Endothelial cell (in vitro differentiated cells): Measurements from ENCODE around the gene POFUT2. TPM values are rescaled to one million over a fixed set of nuclear protein-coding genes. Genes with fewer than 3 reads are reported as not detected.

Experiments
- DNase-seq: peaks from one replicate; pipeline ENCODE4 v3.0.0; 2021; ENCODE audit warnings: low spot score
- H3K27ac Mint-ChIP-seq: one replicate; pipeline ENCODE4 v1.8.0; 2021; ENCODE audit warnings: mixed read lengths, inconsistent platforms; ENCODE audit not compliant: unreplicated experiment
- H3K27me3 Mint-ChIP-seq: one replicate; pipeline ENCODE4 v1.8.0; 2021; ENCODE audit warnings: mild to moderate bottlenecking, moderate library complexity, mixed read lengths, inconsistent platforms; ENCODE audit not compliant: unreplicated experiment
- H3K36me3 Mint-ChIP-seq: one replicate; pipeline ENCODE4 v1.8.0; 2021; ENCODE audit warnings: mild to moderate bottlenecking, low read depth, mixed read lengths, inconsistent platforms; ENCODE audit not compliant: unreplicated experiment
- H3K4me1 Mint-ChIP-seq: one replicate; pipeline ENCODE4 v1.8.0; 2021; ENCODE audit warnings: mild to moderate bottlenecking, mixed read lengths, inconsistent platforms; ENCODE audit not compliant: unreplicated experiment
- H3K4me3 Mint-ChIP-seq: one replicate; pipeline ENCODE4 v1.8.0; 2021; ENCODE audit warnings: mild to moderate bottlenecking, mixed read lengths, inconsistent platforms; ENCODE audit not compliant: unreplicated experiment
- H3K9me3 Mint-ChIP-seq: one replicate; pipeline ENCODE4 v1.8.0; 2021; ENCODE audit warnings: mixed read lengths, inconsistent platforms; ENCODE audit not compliant: unreplicated experiment
- total RNA-seq: library from RNA; stranded (reverse); fragmentation: NEBNext Ultra II Directional; extraction: Animal tissue kit (Norgen Biotek cat#: 25700); gene quantifications from one replicate; pipeline ENCODE4 v1.2.1, GENCODE V29; 2021; ENCODE audit not compliant: unreplicated experiment
- TF ChIP-seq, protein P1 (sequence below): fragments of 200-600 bp; sonication (generic); IDR thresholded peaks from one replicate; pipeline ENCODE4 v1.5.0; 2021; ENCODE audit warnings: antibody characterized with exemption; ENCODE audit not compliant: unreplicated experiment

The POFUT2 gene
- total RNA-seq, 1 donor from 2014 or later, result 37.8 TPM

DNA sequence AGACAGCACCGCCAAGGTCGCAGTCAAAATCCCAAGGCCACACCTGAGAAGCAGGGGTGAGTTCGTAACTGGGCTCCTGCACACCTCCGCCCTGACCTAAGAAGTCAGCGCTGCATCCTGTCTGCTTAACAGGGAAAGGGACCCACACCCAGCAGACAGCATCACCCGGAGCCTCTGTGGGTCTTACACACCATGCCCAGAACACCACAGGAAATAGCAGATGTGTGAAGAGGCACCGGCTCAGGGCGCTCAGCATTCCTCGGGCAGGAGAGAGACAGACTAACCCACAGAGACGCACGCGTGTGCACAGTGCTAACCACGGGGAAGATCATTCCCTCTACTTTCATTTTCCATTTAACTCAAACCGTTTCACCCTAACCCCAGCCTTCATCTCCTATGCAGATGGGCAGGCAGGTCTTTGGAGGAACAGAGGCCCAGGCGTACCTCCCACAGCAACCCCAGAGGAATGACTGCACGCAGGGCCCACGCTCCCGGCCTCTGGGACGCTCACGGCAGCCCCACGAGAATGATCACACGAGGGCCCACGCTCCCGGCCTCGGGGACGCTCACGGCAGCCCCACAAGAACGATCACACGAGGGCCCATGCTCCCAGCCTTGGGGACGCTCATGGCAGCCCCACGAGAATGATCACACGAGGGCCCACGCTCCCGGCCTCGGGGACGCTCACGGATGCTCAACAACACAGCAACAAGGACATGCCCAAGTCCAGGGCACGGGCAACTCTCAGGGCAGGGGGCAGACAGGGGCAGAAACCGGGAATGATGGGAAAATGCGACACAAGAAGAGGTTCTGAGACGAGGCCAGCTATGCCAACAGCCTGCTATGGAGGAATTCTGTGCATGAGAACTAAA is 20.9 kb downstream of the POFUT2 start:
- Mint-ChIP-seq H3K27ac (no peak overlapping the region), H3K4me3 (peak overlapping the region; percentile 62), H3K27me3 (peaks cover 5% of the 10 kb centered on the region), H3K36me3 (peaks cover 27% of the 10 kb centered on the region), H3K9me3 (no peaks in the 10 kb centered on the region), H3K4me1 (no peaks in the 10 kb centered on the region)
- DNase-seq, result no peak
- TF ChIP-seq, protein P1, sequence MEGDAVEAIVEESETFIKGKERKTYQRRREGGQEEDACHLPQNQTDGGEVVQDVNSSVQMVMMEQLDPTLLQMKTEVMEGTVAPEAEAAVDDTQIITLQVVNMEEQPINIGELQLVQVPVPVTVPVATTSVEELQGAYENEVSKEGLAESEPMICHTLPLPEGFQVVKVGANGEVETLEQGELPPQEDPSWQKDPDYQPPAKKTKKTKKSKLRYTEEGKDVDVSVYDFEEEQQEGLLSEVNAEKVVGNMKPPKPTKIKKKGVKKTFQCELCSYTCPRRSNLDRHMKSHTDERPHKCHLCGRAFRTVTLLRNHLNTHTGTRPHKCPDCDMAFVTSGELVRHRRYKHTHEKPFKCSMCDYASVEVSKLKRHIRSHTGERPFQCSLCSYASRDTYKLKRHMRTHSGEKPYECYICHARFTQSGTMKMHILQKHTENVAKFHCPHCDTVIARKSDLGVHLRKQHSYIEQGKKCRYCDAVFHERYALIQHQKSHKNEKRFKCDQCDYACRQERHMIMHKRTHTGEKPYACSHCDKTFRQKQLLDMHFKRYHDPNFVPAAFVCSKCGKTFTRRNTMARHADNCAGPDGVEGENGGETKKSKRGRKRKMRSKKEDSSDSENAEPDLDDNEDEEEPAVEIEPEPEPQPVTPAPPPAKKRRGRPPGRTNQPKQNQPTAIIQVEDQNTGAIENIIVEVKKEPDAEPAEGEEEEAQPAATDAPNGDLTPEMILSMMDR, result no peak

DNA sequence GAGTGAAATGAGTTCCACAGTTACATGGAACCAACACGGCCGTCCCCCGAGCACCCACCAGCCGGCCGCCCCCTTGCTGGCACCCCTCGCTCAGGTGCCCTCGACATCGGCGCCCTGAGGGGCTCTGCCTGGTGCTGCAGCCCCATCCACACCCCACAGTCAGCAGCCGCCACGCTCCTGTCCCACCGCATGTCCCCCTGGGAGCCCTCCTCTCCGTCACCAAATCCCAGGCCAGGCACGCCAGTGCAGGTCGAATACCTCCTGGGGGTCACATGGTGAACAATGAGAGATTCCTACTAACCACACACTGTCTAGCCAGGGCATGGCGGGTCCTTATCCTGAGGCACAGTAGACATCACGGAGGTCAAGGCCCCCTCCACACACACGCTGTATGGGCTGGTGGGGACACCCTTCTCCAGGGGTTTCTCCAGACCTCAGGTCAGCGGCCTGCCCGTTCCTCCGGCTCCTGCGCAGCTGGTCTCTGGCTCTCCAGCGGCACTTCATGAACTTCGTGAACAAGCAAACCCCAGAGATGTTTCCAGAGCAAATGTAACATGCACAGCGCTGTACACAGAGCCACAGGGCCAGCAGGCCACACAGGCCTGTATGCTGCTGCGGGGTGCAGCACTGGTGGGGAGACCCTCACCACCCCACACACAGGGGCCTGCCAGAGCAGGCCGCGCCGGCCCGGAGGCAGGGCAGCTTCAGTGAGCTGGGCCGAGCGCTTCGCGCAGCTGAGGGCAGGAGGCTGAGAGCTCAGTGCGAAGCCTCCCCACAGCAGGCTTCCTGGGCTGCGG is 21.8 kb downstream of the POFUT2 start:
- Mint-ChIP-seq H3K36me3 (peaks cover 27% of the 10 kb centered on the region), H3K9me3 (no peaks in the 10 kb centered on the region), H3K4me3 (no peak overlapping the region), H3K4me1 (no peaks in the 10 kb centered on the region), H3K27me3 (peaks cover 5% of the 10 kb centered on the region), H3K27ac (no peak overlapping the region)
- TF ChIP-seq, protein P1, result no peak
- no peak for DNase-seq

DNA sequence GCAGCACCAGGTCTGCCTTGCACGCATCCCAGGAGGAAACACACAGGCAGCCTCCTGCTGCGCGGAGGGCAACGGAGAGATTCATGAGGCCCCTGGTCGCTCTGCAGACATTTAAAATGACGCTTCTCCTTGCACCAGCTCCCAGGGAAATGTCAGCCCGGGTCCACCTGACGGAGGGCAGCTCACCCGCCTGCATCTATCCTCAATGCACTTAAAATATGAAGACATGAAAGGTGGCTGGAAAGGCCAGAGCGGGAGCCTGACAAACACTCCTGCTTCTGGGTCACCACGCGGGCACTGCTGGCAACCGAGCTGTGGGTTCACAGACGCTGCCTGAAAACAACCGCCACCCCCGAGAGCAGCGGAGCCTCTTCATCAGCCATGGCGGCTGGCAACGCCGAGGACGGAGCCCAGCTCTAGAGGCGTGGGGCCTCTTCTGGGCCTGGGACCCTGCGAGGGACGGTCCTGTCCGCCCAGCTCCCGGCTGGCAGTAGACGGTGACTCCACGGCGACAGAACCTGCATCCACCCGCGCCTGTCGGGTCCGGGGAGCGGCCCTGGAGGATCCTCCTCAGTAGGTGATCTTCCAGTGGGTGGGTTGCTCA is 22.7 kb downstream of the POFUT2 start:
- DNase-seq, result peak; percentile 1
- peaks cover 5% of the 10 kb centered on the region for H3K27me3 Mint-ChIP-seq
- no peak overlapping the region for H3K27ac Mint-ChIP-seq
- H3K36me3 Mint-ChIP-seq, result peaks cover 27% of the 10 kb centered on the region
- H3K4me1 Mint-ChIP-seq, result no peaks in the 10 kb centered on the region
- TF ChIP-seq, protein P1, result no peak
- no peak overlapping the region for H3K4me3 Mint-ChIP-seq
- H3K9me3 Mint-ChIP-seq, result no peaks in the 10 kb centered on the region

DNA sequence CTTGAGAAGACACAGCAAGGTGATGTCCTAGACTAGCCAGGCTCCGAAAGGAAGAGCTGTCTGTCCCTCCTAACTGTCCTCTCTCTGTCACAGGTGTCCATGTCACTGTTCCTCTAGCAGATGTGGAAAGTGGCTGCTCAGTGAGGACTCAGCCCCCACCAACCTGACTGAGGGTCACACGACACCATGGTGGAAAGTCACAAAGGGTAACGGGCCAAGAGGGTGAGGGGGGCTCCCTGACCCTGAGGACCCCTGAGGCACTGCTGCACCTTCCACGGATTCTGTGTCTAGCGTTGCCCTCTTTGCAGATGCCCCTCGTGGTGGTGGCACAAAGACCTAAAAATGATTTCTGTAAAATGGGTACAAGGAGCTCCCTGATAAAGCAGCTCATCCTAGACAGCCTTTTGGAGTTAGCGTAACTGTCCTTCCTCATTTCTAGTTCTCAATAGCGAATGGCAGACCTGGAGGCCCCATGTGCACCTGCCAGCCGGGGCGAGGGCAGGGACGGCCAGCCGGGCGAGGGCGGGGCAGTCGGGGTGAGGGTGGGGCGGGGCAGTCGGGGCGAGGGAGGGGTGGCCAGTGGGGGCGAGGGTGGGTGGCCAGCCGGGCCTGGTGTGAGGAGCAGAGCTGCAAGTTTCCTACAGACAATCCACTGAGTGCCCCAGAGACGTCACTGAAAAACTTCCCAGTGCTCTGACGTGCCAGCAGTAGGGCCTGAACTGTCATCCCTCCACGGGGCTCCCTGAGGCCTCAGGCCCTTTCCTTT is 23.4 kb downstream of the POFUT2 start:
- Mint-ChIP-seq H3K4me1 (no peaks in the 10 kb centered on the region), H3K36me3 (peaks cover 27% of the 10 kb centered on the region), H3K27me3 (peaks cover 5% of the 10 kb centered on the region), H3K4me3 (no peak overlapping the region), H3K9me3 (no peaks in the 10 kb centered on the region), H3K27ac (no peak overlapping the region)
- TF ChIP-seq, protein P1, result no peak
- peak; percentile 1 for DNase-seq
